Stimulated activated CD4-positive, alpha-beta T cell treated with anti-CD3 and anti-CD28 coated beads, TNF-alpha, amount 100 ng/mL, for 1 hour (primary cell): ENCODE data around the gene ARHGEF37.

Experiments used
- DNase-seq, 3 donors: peaks; one replicate each; pipeline ENCODE4 v3.0.0-alpha.2; 2020; ENCODE audit warnings: low read depth in 3 of 3, low spot score in 1 of 3

The ARHGEF37 gene

GRCh38 chr5:149623473-149623872 is 42.2 kb downstream of the ARHGEF37 start:
- no peak for DNase-seq

GRCh38 chr5:149627070-149627469 is 45.8 kb downstream of the ARHGEF37 start:
- no peak for DNase-seq

- no peak for DNase-seq
These were observed 46.9 kb downstream of the ARHGEF37 start for GRCh38 chr5:149628221-149628620.

- DNase-seq = no peak
These were observed 47.6 kb downstream of the ARHGEF37 start for GRCh38 chr5:149628846-149629388.

- DNase-seq = no peak
These were observed 48.1 kb downstream of the ARHGEF37 start for GRCh38 chr5:149629421-149629820.

- DNase-seq = no peak
These were observed 49.0 kb downstream of the ARHGEF37 start for GRCh38 chr5:149630337-149630736.

GRCh38 chr5:149631506-149631905 is 50.2 kb downstream of the ARHGEF37 start:
- DNase-seq = no peak

GRCh38 chr5:149632311-149633251 is 51.3 kb downstream of the ARHGEF37 start:
- no peak for DNase-seq

- no peak for DNase-seq
These were observed 52.4 kb downstream of the ARHGEF37 start for GRCh38 chr5:149633476-149634350.

- no peak for DNase-seq
These were observed 54.1 kb downstream of the ARHGEF37 start for GRCh38 chr5:149635394-149635793.

- DNase-seq = no peak
These were observed 55.0 kb downstream of the ARHGEF37 start for GRCh38 chr5:149636191-149636860.

- DNase-seq = peak in 1 of 3 donors; percentile 26
These were observed 55.6 kb downstream of the ARHGEF37 start for GRCh38 chr5:149636861-149637246.

- DNase-seq = no peak
These were observed 56.8 kb downstream of the ARHGEF37 start for GRCh38 chr5:149638136-149638535.

- DNase-seq = no peak
These were observed 57.4 kb downstream of the ARHGEF37 start for GRCh38 chr5:149638546-149639241.

GRCh38 chr5:149639737-149640136 is 58.4 kb downstream of the ARHGEF37 start:
- DNase-seq = no peak

- DNase-seq = no peak
These were observed 59.2 kb downstream of the ARHGEF37 start for GRCh38 chr5:149640350-149640999.

GRCh38 chr5:149641000-149641576 is 59.8 kb downstream of the ARHGEF37 start:
- DNase-seq = no peak

- DNase-seq = no peak
These were observed 60.3 kb downstream of the ARHGEF37 start for GRCh38 chr5:149641600-149641999.

- DNase-seq = no peak
These were observed 62.5 kb downstream of the ARHGEF37 start for GRCh38 chr5:149643781-149644180.

- DNase-seq = no peak
These were observed 63.3 kb downstream of the ARHGEF37 start for GRCh38 chr5:149644629-149645028.
